Globus pallidus (tissue), 1 donor: ENCODE results near the gene PRRG2.

ENCODE experiments used
- DNase-seq: peaks from one replicate; pipeline ENCODE4 v3.0.0-alpha.2; 2015; ENCODE audit warnings: low spot score

PRRG2 gene

DNA sequence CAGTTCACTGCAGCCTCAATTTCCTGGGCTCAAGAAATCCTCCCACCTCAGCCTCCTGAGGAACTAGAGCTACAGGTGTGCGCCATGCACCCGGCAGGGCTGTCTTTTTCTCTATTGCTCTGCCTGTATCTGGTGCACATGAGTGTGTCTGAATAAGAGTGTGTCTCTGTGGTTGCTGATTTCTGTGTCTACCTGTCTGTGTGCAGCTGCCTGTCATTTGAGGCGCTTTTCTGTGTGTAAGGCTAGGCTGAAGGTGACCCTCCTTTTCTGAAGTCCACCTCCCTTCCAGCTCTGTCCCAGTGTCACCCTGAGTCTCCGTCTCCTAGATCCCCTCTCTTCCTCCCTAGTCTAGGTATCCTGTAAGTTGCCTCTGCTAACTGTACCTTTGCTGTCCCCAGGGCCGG, 8.4 kb downstream of the PRRG2 start:
- DNase-seq, result no peak

DNA sequence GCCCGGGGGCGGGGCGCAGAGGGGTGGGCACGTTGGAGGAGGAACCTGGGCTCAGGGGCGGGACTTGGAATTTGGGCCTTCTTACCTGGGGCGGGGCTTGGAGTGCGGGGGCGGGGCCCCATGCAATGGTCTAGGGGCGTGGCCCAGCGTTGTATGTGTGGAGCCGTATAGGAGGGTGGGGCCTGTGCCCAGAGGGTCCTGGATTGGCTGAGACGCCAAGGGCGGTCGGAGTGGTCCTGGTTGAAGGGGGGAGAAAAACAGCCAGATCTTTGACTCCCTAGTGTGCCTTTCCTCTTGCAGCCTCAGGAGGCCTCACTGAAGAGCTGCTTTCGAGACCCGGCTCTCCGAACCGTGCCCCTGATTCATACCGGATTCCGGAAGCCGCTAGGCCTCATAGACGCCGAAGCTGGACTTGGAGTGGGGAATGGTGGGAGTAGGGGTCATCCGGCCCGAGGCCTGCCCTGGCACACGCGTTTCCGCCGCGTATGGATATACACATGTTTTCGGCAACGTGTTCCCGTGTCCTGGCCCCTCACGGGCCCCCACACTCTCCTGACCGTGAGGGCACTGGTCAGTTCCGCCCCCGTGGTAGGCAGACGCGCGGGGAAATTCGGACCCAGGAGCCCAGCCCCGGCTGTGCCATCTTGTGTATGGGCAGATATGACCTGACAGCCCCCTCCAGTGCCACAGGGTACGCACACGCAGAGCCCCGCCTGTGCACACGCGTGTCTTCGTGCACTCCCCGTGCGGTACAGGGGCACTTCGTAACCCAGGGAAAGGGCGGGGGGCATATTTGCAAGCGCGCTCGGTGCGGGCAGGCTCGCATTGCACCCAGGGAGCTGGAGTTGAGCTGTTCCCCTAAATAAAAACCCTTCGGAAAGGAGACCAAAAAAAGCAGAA, 9.2 kb downstream of the PRRG2 start:
- peak; percentile 81 for DNase-seq

DNA sequence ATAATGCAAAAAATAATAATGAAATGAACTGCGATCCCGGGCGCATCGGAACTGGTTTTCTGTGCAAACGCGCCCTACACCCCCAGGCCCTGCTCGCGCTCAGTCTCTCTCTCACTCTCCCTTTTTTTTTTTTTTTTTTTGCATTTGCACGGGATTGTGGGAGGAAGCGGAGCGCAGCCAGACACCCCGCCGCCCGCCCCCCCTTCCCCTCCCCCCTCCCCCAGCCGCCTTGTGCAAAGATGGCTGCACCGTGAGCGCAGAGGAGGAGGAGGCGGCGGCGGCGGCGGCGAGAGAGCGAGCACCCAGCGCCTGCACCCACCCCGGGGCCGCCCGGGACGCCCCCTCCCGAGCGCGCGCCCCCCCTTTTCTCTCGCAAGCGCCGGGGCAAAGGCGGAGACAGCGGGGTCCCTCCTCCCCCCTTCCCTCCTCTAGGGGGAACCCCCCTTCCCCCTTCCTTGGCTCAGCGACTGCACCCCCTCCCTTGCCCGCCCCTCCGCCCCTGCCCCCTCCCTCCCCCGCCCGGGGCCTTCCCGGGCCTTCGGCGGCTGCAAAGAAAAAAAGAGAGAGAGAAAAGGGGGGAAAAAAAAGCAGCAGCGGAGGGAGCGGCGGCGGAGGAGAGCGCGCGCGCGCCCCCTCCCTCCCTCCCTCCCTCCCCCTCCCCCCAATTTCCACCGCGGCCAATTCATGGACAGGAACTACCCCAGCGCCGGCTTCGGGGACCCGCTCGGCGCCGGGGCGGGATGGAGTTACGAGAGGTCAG, 10.0 kb downstream of the PRRG2 start, which contains the start of gene PRR12:
PRR12 (plus strand) TSS at position 212 of the 760 bp plus-strand sequence; CDS start at position 685, 473 bp downstream.
- DNase-seq, result peak; percentile 80

DNA sequence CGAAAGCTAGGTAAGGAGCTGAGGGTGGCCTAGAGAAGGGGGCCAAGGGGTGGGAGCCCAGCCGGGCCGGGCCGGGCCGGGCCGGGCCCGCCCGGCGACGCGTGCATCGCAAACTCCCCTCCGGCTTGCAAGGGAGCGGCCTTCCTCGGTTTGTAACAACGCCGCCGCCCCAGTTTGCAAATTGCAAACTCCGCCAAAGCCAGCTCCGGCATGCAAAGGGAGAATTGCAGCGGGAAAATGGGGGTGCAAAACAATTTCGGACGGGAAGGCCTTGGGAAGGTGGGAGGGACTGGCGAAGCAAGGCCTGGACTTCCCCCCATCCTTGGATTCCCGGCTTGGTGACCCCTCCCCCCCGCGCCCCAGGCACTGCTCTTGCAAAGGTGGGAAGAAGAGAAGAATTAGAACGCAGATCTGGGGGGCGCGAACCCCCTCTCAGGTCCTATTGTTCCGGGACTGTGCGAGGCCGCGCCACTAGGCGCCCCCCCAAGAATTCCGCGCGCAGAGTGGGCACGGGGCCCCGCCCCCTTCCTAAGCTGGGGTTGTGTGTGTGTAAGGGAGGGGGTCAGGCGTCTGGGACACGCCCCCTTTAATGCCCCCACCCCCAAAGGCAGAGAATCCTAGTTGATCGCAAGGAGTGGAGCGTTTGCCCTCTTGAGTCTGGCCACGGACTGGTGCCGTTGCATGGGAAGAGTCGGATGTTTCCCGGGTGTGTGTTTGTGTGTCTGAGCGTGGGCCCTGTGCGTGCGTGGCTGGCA, 10.8 kb downstream of the PRRG2 start:
- DNase-seq, result peak; percentile 42

DNA sequence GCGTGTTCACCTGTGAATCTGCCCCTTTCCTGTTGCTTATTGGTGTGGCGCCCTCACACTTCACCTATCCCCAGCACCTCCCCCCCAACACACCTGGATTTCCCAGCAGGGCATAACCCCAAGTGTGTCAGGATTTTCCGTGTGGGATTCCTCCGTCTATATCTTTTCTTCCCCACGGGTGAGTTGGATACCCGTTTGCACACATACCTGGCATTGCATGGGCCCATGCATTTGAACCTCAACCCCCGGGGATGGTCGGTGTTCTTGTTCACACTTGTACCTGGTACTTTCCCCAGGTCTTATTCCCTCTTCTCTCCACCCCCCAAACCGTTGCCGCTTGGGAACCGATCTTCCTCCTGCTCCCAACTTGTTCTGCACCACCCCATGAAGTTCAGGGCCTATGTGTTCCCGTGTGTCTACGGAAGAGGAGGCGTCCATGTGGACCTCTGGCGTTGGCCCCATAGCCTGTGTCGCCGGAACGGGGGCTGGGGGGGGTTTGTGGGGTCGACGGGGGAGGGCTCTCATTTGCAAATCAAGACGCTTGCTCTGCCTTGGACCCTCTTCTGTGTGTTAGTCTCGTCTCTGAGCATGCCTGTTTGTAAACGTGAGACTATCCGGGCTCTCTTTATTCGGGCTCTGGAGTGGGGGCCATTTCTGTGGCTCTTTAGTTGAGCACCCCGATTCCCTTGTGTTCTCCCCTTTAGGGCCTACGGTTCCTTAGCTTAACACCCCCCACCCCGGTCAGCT, 11.5 kb downstream of the PRRG2 start:
- DNase-seq, result no peak

DNA sequence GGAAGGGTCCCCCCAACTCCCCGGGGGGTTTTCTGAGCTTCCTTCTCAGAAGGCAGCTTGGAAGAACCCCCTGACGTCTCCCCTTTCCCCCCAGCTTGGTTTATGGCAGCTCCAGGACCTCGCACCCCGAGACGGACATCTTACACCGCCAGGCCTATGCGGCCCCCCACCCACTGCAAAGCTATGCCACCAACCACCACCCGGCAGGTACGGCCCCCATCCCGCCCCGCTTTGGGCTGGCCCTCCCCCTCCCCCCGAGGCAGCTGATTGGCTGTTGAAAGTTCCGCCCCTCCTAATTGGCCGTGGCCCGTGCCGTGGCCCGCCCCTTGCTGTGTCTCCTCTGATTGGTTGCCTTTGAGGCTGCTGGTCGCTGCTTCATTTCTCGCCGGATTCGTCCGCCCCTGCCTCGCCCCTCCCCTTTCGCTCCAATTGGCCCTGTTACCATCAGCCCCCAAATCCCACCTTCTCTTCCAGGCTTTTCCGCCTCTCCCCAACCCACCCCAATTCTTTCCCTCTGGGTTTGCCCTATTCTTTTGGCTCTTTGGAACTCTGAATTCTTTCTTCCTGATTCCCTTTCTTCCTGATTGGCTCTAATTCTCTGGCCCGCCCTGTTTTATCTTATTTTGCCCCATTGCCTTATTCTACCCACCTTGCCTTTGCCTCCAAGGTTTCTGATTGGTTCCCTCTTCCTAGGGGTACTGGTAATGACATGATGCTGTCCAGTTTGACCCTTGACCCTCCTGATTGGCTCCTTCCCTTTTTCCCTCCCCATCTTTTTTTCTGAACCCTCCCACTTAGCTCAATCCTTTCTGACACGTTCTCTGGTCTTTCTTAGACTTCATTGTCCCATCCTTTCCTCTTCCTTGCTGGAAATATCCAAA, 12.4 kb downstream of the PRRG2 start:
- DNase-seq, result peak; percentile 92

DNA sequence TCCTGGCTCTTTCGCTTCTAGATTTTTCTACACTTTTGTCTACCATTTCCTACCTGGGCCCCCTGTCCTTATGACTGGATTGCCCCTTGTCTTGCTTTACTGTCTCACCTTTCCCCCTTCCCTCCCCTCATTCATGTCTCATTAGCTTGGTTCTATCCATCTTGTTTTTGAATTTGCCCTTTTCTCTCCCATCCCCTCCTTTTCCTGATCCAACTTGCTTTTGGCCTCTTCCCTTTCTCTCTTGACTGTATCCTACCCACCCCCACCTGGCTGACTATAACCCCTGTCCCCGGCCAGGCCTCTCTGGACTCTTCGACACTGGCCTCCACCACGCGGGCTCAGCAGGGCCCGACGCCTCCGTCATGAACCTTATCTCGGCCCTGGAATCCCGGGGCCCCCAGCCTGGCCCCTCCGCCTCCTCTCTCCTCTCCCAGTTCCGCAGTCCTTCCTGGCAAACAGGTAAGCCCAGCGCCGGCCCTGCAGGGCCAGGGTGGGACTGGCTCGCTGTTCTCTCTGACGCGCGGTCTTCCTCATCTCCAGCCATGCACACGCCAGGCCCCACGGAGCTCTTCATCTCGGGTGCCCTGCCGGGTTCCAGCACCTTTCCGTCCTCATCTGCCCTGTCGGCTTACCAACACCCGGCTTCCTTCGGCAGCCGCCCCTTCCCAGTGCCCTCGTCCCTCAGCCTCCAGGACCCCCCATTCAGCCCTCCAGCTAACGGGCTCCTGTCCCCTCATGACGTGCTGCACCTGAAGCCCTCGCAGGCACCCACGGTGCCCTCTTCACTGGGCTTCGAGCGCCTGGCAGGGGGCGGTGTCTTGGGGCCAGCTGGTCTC, 13.3 kb downstream of the PRRG2 start:
- no peak for DNase-seq

DNA sequence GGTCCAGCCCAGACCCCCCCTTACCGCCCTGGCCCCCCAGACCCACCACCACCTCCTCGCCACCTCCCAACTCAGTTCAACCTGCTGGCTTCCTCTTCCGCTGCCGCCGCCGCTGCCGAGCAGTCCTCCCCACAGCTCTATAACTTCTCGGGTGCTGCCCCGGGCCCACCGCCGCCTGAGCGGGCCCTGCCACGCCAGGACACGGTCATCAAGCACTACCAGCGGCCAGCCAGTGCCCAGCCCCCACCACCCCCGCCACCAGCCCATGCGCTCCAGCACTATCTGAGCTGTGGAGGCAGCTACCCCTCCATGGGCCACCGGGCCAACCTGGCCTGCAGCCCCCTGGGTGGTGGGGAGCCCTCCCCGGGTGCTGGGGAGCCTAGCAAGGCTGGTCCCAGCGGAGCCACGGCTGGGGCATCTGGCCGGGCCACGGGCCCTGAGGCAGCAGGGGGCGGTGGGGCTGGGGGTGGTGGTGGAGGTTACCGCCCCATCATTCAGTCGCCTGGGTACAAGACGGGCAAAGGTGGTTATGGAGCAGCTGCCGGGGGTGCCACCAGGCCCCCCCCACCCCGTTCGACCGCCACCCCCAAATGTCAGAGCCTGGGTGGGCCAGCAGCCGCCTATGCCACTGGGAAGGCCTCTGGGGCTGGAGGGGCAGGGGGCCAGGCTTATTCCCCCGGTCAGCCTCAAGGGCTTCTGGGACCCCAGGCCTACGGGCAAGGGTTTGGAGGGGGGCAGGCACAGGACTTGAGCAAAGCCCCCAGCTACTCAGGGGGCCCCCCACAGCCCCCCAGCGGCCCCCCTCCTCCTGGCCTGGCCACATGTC, 14.1 kb downstream of the PRRG2 start:
- no peak for DNase-seq

DNA sequence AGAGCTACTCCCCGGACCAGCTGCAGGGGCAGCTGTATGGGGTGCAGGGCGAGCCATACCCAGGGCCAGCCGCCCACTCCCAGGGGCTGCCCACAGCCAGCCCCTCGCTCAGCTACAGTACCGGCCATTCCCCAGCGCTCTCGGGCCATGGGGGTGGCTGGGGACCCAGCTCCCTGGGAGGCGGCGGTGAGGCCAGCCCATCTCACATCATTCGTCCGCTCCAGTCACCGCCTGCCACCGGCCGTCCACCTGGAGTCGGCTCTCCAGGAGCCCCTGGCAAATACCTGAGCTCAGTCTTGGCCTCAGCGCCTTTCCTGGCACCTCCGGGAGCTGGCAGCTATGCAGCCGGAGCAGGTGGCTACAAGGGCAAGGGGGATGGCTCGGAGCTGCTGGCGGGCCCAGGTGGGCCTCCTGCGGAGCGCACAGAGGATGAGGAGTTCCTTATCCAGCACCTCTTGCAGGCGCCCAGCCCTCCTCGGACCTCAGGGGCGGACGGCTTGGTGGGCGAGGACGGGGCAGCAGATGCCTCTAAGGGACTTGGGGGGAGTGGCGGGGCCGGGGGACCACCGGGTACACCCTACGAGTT, 14.8 kb downstream of the PRRG2 start:
- no peak for DNase-seq

DNA sequence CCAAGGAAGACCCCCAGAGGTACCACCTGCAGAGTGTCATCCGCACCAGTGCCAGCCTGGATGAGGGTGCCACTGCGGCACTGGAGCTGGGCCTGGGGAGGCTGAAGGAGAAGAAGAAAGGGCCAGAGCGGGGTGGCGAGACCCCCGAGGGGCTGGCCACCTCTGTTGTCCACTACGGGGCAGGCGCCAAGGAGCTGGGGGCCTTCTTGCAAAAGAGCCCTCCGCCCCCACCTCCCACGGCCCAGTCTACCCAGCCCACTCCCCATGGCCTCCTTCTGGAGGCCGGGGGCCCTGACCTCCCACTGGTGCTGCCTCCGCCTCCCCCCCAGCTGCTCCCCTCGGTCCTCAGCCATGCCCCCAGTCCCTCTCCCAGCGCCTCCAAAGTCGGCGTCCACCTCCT, 15.3 kb downstream of the PRRG2 start:
- no peak for DNase-seq

DNA sequence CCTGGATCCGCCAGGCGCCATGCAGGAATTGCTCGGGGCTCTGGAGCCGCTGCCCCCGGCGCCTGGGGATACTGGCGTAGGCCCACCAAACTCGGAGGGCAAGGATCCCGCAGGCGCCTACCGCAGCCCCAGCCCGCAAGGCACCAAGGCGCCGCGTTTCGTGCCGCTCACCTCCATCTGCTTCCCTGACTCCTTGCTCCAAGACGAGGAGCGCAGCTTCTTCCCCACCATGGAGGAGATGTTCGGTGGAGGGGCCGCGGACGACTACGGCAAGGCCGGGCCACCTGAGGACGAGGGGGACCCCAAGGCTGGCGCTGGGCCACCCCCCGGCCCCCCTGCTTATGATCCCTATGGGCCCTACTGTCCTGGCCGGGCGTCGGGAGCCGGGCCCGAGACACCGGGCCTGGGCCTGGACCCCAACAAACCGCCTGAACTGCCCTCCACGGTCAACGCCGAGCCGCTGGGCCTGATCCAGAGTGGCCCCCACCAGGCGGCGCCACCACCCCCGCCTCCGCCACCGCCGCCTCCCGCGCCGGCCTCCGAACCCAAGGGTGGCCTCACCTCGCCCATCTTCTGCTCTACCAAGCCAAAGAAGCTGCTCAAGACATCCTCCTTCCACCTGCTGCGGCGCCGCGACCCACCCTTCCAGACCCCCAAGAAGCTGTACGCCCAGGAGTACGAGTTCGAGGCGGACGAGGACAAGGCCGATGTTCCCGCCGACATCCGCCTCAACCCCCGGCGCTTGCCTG, 16.0 kb downstream of the PRRG2 start:
- DNase-seq, result no peak

DNA sequence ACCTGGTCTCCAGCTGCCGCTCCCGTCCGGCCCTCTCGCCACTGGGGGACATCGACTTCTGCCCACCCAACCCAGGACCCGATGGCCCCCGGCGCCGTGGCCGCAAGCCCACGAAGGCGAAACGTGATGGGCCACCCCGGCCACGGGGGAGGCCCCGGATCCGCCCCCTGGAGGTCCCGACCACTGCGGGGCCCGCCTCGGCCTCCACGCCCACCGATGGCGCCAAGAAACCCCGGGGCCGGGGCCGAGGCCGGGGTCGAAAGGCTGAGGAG, 16.5 kb downstream of the PRRG2 start:
- no peak for DNase-seq

DNA sequence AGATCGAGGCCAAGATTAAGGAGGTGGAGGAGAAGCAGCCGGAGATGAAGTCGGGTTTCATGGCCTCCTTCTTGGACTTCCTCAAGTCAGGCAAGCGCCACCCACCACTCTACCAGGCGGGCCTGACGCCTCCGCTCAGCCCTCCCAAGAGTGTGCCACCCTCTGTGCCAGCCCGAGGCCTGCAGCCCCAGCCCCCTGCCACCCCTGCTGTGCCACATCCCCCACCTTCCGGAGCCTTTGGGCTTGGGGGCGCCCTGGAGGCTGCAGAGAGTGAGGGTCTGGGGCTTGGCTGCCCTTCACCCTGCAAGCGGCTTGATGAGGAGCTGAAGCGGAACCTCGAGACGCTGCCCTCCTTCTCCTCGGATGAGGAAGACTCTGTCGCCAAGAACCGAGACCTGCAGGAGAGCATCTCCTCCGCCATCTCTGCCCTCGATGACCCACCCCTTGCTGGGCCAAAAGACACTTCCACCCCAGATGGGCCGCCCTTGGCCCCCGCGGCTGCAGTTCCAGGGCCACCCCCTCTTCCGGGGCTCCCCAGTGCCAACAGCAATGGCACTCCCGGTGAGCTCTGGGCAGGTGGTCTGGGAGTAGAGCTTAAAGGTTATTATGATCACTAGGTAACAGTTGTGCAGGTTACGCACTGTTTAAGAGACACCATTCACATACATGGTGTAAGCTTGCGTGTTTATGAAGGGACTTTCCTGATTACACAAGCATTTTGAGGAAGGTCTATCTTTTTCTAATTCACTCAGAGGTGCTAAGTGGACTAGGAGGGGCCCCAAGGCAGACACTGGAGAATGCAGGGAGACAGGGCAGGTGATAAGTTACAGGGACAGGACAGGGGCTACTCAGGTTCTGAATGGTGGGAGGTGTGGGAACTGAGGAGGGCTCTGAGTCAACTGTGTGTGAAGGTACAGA, 18.5 kb downstream of the PRRG2 start:
- DNase-seq, result no peak

DNA sequence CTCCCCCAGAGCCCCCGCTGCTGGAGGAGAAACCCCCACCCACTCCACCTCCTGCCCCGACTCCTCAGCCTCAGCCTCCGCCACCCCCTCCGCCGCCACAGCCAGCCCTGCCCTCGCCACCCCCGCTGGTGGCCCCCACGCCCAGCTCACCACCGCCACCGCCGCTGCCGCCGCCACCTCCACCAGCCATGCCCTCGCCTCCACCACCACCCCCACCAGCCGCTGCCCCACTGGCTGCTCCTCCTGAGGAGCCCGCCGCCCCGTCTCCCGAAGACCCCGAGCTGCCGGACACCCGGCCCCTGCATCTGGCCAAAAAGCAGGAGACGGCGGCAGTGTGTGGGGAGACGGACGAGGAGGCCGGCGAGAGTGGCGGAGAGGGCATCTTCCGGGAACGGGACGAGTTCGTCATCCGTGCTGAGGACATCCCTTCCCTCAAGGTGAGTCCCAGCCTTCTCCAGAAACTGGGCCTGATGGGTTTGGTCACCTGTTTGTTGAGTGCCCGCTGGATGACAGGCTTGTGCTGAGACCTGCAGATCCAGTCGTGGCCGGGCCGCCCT, 20.4 kb downstream of the PRRG2 start:
- DNase-seq, result no peak

DNA sequence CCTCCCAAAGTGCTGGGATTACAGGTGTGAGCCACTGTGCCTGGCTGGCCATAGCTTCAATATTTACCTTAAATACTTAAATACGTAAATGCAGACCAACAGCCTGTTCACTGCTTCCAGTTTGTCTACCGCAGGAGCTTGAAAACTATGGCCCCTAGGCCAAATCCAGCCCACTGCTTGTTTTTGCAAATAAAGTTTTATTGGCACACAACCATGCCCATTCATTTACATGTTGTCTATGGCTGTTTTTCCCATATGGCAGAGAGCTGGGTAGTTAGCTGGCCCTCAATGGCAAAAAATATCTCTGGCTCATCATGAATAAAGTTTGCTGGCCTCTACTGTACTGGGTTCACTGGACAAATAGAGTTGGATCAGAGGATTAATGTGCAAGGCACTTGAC, 21.7 kb downstream of the PRRG2 start:
- no peak for DNase-seq

DNA sequence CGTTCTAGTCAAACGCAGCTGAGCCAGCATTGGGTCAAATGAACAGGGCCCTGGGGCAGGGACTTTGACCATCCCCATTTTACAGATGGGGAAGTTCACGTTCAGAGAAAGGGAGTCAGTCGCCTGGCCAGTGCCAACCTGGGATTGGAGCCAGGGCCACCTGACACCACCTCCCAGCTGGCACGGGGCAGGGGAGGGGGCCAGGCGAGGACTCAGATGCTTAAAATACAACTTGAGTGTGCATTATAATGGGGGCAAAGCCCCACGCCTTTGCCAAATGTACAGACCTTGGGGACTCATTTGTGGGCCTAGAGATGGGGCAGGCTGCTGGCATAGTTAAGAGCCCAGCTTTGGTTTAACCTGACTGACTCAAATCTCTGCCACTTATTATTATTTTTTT, 24.5 kb downstream of the PRRG2 start:
- no peak for DNase-seq
